Measurements from ENCODE around the gene MVP. TPM values are rescaled to one million over a fixed set of nuclear protein-coding genes. Genes with fewer than 3 reads are reported as not detected.
A peak's percentile ranks its signal among the peaks of the same experiment; 100 is the strongest.

Gene MVP
- total and polyA plus RNA-seq, 7 donors, result 17.6 to 75.9 (median 34.3) TPM

- intact Hi-C loops (cut with DNase I), result loop anchor here in 1 of 2 donors (5.0 kb wide), 1 partner anchor 44 kb away; the partner anchor contains the start of gene CDIPT
- ATAC-seq (no peak), DNase-seq (no peak)
- Histone ChIP-seq H3K27ac (no peak overlapping the region), H3K4me3 (no peak overlapping the region), H3K27me3 (ENCODE audit: insufficient read depth in 3 of 3, low read length in 2 of 3) (no peaks in the 10 kb centered on the region), H3K36me3 (ENCODE audit: insufficient read depth in 1 of 2, low read depth in 1 of 2) (peaks cover 0 to 26% of the 10 kb centered on the region in 2 donors), H3K9me3 (no peaks in the 10 kb centered on the region), H3K4me1 (peaks cover 41% of the 10 kb centered on the region)
- TF ChIP-seq CTCF (IDR thresholded peaks at IDR 0.05), result no peak
- WGBS, 3 donors, result 90 to 94% (median 90%) methylated on average over 4 of the region's 4 CpGs
These were observed 2.2 kb upstream of the MVP start for GRCh38 chr16:29818082-29818481.

- peak overlapping the region; percentile 80 for H3K27ac ChIP-seq
- no peak overlapping the region for H3K4me3 ChIP-seq
- DNase-seq (no peak), ATAC-seq (no peak)
- intact Hi-C loops (cut with DNase I), result loop anchor here in 1 of 2 donors (5.0 kb wide), 1 partner anchor 43 kb away; the partner anchor contains the start of gene CDIPT
- no peak for TF ChIP-seq CTCF (IDR thresholded peaks at IDR 0.05)
- WGBS, 3 donors, result 74 to 86% (median 82%) methylated on average over 15 of the region's 15 CpGs
- H3K27me3 ChIP-seq (ENCODE audit: insufficient read depth in 3 of 3, low read length in 2 of 3), result no peaks in the 10 kb centered on the region
- H3K9me3 ChIP-seq, result no peaks in the 10 kb centered on the region
- H3K36me3 ChIP-seq (ENCODE audit: insufficient read depth in 1 of 2, low read depth in 1 of 2), result peaks cover 0 to 26% of the 10 kb centered on the region in 2 donors
- H3K4me1 ChIP-seq, result peaks cover 45% of the 10 kb centered on the region
These were observed 756 bp upstream of the MVP start for GRCh38 chr16:29819506-29819905.

- peaks cover 50% of the 10 kb centered on the region for H3K4me1 ChIP-seq
- H3K9me3 ChIP-seq, result no peaks in the 10 kb centered on the region
- intact Hi-C loops (cut with DNase I), result no loop called here
These were observed 724 bp downstream of the MVP start for GRCh38 chr16:29820730-29821642.

GRCh38 chr16:29821643-29822115, 1.4 kb downstream of the MVP start:
- H3K9me3 ChIP-seq, result no peaks in the 10 kb centered on the region
- WGBS, 3 donors, result 55 to 58% (median 57%) methylated on average over 7 of the region's 7 CpGs
- no peak for DNase-seq
- H3K36me3 ChIP-seq (ENCODE audit: insufficient read depth in 1 of 2, low read depth in 1 of 2), result peaks cover 0 to 26% of the 10 kb centered on the region in 2 donors
- H3K27me3 ChIP-seq (ENCODE audit: insufficient read depth in 3 of 3, low read length in 2 of 3), result no peaks in the 10 kb centered on the region
- TF ChIP-seq CTCF (IDR thresholded peaks at IDR 0.05), result no peak
- peaks cover 50% of the 10 kb centered on the region for H3K4me1 ChIP-seq
- peak overlapping the region; percentile 69 for H3K4me3 ChIP-seq
- H3K27ac ChIP-seq, result peak overlapping the region; percentile 80
- ATAC-seq, result peak; percentile 40 to 62 (median 52)
- intact Hi-C loops (cut with DNase I), result no loop called here

More at GRCh38 chr16:29820730-29821642, 724 bp downstream of the MVP start:
- H3K27me3 ChIP-seq (ENCODE audit: insufficient read depth in 3 of 3, low read length in 2 of 3), result no peaks in the 10 kb centered on the region
- 23 to 25% (median 24%) methylated on average over 10 to 11 of the region's 11 CpGs for WGBS, 3 donors
- peak in 1 of 2 donors; percentile 76 for DNase-seq
- H3K27ac ChIP-seq, result peak overlapping the region; percentile 80
- ATAC-seq, result peak; percentile 32 to 59 (median 40)
- peak overlapping the region; percentile 69 for H3K4me3 ChIP-seq
- no peak for TF ChIP-seq CTCF (IDR thresholded peaks at IDR 0.05)
- H3K36me3 ChIP-seq (ENCODE audit: insufficient read depth in 1 of 2, low read depth in 1 of 2), result peaks cover 0 to 26% of the 10 kb centered on the region in 2 donors
